NT2/D1 (cell line): ENCODE measurements around the gene STPG4.

Experiments used
- SUZ12 ChIP-seq: IDR thresholded peaks from 2 replicates; pipeline ENCODE4 v1.6.1; 2011; ENCODE audit not compliant: insufficient read length, insufficient read depth; ENCODE audit errors: extremely low read depth
- YY1 ChIP-seq: IDR thresholded peaks from 2 replicates; pipeline ENCODE4 v1.6.1; 2011; ENCODE audit not compliant: insufficient read length, insufficient read depth
- ZNF274 ChIP-seq: IDR thresholded peaks from 2 replicates; pipeline ENCODE4 v1.6.1; 2011; ENCODE audit warnings: mild to moderate bottlenecking, low read depth, low read length

DNA sequence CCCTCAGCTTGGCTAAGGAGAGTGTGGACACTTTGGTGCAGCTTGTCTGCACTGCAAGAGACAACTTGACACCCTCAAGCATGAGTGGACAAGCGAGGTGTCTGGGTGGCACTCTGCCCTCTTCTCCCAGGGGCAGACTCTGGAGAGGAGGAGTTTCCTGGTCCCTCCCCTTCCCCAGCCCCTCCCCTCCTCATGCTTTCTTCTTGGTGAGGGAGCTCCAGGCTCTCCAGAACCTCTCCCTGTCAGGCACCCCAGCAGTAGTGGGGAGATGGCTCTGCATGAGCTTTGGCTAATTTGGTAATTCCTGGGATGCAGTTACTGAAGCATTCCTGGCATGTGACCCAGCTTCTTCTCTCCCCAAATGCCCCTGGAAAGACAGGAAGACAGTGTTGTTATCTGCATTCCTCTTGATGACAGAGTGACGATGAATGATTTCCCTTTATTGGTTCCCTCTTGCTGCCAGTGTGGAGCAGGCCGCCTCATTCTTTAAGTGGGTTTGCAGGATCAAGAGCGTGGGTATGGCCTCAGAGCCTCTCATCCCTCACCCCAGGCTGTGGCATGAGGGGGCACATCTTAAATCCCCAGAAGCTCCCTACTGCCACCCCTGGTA is 89.2 kb downstream of the STPG4 start:
- TF ChIP-seq YY1 = no peak
- no peak for TF ChIP-seq ZNF274
- TF ChIP-seq SUZ12 = no peak
